IMR-90 (cell line): ENCODE results near the gene REC114. TPM values are rescaled to one million over a fixed set of nuclear protein-coding genes. Genes with fewer than 3 reads are reported as not detected.

Experiments
- ATAC-seq: fragments of 200-7000 bp; cut with Tn5 transposase; 2 replicates; pipeline ENCODE4 v1.9.1; 2020; ENCODE audit warnings: low read depth, mild to moderate bottlenecking, moderate library complexity
- BruUV-seq: library from RNA; stranded (reverse); fragments of 400-500 nt; replicated peaks from 2 replicates; lab custom pipeline; 2021; lab: Mats Ljungman, UMichigan
- CTCF ChIA-PET: fragments of 300-600 bp; formaldehyde crosslinking; extraction: SDS; loops from one replicate; lab custom pipeline; 2021; ENCODE audit warnings: antibody characterized with exemption; lab: Yijun Ruan, JAX
- POLR2A ChIA-PET: fragments of 300-600 bp; sonication (Branson Sonifier 250); formaldehyde crosslinking; loops from one replicate; lab custom pipeline; 2022; ENCODE audit warnings: antibody characterized with exemption; ENCODE audit not compliant: unreplicated experiment; lab: Charles Lee
- DNase-seq: peaks from one replicate; pipeline ENCODE4 v3.0.0; 2013
- H2AFZ ChIP-seq: replicated peaks from 2 replicates; pipeline ENCODE3; 2013; ENCODE audit warnings: low read length, mild to moderate bottlenecking; ENCODE audit not compliant: poor library complexity
- H2AK5ac ChIP-seq: 2 replicates; pipeline ENCODE4 v1.6.1; 2013; ENCODE audit warnings: low read depth, low read length, inconsistent platforms
- H2AK9ac ChIP-seq: replicated peaks from 2 replicates; pipeline ENCODE3; 2013; ENCODE audit warnings: mild to moderate bottlenecking, low read depth, low read length, moderate library complexity; ENCODE audit not compliant: poor library complexity
- H2BK120ac ChIP-seq: 2 replicates; pipeline ENCODE4 v1.6.1; 2013; ENCODE audit warnings: low read depth, low read length, inconsistent platforms
- H2BK15ac ChIP-seq: 3 replicates; pipeline ENCODE4 v1.6.1; 2013; ENCODE audit warnings: low read depth, low read length, inconsistent platforms
- H2BK20ac ChIP-seq: 2 replicates; pipeline ENCODE4 v1.6.1; 2013; ENCODE audit warnings: low read depth, mild to moderate bottlenecking, inconsistent platforms, low read length, moderate library complexity
- H2BK5ac ChIP-seq: 2 replicates; pipeline ENCODE4 v1.6.1; 2013; ENCODE audit warnings: mild to moderate bottlenecking, low read depth, low read length, inconsistent platforms; ENCODE audit not compliant: poor library complexity, severe bottlenecking
- H3K14ac ChIP-seq: replicated peaks from 2 replicates; pipeline ENCODE4 v1.6.1; 2013; ENCODE audit warnings: low read depth, low read length, inconsistent platforms
- H3K18ac ChIP-seq: 2 replicates; pipeline ENCODE4 v1.6.1; 2013; ENCODE audit warnings: low read depth, low read length, control low read depth
- H3K23ac ChIP-seq: 2 replicates; pipeline ENCODE4 v1.6.1; 2013; ENCODE audit warnings: low read depth, low read length, inconsistent platforms
- H3K27ac ChIP-seq: 2 replicates; pipeline ENCODE4 v1.5.1; 2013; ENCODE audit warnings: mild to moderate bottlenecking, control low read depth, low read length; ENCODE audit not compliant: insufficient read depth
- H3K27me3 ChIP-seq: 2 replicates; pipeline ENCODE4 v1.6.1; 2013; ENCODE audit warnings: low read length; ENCODE audit not compliant: control insufficient read depth, insufficient read depth
- H3K36me3 ChIP-seq: 2 replicates; pipeline ENCODE4 v1.6.1; 2013; ENCODE audit warnings: low read length, mixed read lengths; ENCODE audit not compliant: control insufficient read depth, insufficient read depth
- H3K4ac ChIP-seq: 2 replicates; pipeline ENCODE4 v1.6.1; 2013; ENCODE audit warnings: low read depth, low read length, inconsistent platforms
- H3K4me1 ChIP-seq: 2 replicates; pipeline ENCODE4 v1.6.1; 2013; ENCODE audit warnings: low read length, mixed read lengths; ENCODE audit not compliant: control insufficient read depth, insufficient read depth
- H3K4me2 ChIP-seq: 2 replicates; pipeline ENCODE4 v1.6.1; 2013; ENCODE audit warnings: low read depth, mild to moderate bottlenecking, control low read depth, low read length, moderate library complexity
- H3K4me3 ChIP-seq: 2 replicates; pipeline ENCODE4 v1.5.1; 2013; ENCODE audit warnings: low read depth, mild to moderate bottlenecking, control low read depth, low read length, moderate library complexity; ENCODE audit not compliant: insufficient read depth
- H3K56ac ChIP-seq: 2 replicates; pipeline ENCODE4 v1.6.1; 2013; ENCODE audit warnings: low read length, inconsistent platforms; ENCODE audit not compliant: insufficient read depth; ENCODE audit errors: extremely low read depth
- H3K79me1 ChIP-seq, 2 experiments: 2 replicates each; pipeline ENCODE4 v1.6.1; 2013; ENCODE audit warnings: low read length in 2 of 2, inconsistent platforms in 1 of 2, low read depth in 1 of 2
- H3K9ac ChIP-seq: 2 replicates; pipeline ENCODE4 v1.6.1; 2013; ENCODE audit warnings: low read depth, low read length, control low read depth
- H3K9me1 ChIP-seq: 2 replicates; pipeline ENCODE4 v1.6.1; 2013; ENCODE audit warnings: low read length, inconsistent platforms; ENCODE audit not compliant: insufficient read depth
- H3K9me3 ChIP-seq: 2 replicates; pipeline ENCODE4 v1.6.1; 2013; ENCODE audit warnings: low read length; ENCODE audit not compliant: control insufficient read depth, insufficient read depth
- H4K20me1 ChIP-seq: 2 replicates; pipeline ENCODE4 v1.6.1; 2013; ENCODE audit warnings: low read length, inconsistent platforms; ENCODE audit not compliant: insufficient read depth
- H4K5ac ChIP-seq: 2 replicates; pipeline ENCODE4 v1.6.1; 2013; ENCODE audit warnings: mild to moderate bottlenecking, low read depth, low read length, control low read depth
- H4K8ac ChIP-seq, 2 experiments: 2 replicates each; pipeline ENCODE4 v1.6.1; 2013; ENCODE audit warnings: low read depth in 2 of 2, low read length in 2 of 2, control low read depth in 1 of 2, inconsistent platforms in 1 of 2
- H4K91ac ChIP-seq: 2 replicates; pipeline ENCODE4 v1.6.1; 2013; ENCODE audit warnings: low read depth, low read length, inconsistent platforms; ENCODE audit not compliant: insufficient read depth
- BHLHE40 ChIP-seq: fragments of 150-350 bp; IDR thresholded peaks from 2 replicates; pipeline ENCODE4 v1.6.1; 2016; ENCODE audit warnings: mild to moderate bottlenecking, low read depth, low read length
- CEBPB ChIP-seq: IDR thresholded peaks from 2 replicates; pipeline ENCODE4 v1.6.1; 2012; ENCODE audit warnings: low read depth, low read length, improper control_type of control experiment
- CHD1 ChIP-seq: IDR thresholded peaks from 2 replicates; pipeline ENCODE4 v1.6.1; 2012; ENCODE audit warnings: low read depth, low read length, improper control_type of control experiment
- CTCF ChIP-seq: conservative IDR thresholded peaks from 2 replicates; pipeline ENCODE4 v1.5.1; 2012; ENCODE audit warnings: mild to moderate bottlenecking, low read depth, low read length, improper control_type of control experiment
- ELK1 ChIP-seq: fragments of 150-350 bp; IDR thresholded peaks from 2 replicates; pipeline ENCODE4 v1.6.1; 2016; ENCODE audit warnings: low read depth, mild to moderate bottlenecking, low read length, moderate library complexity, borderline replicate concordance
- FOS ChIP-seq: fragments of 150-350 bp; IDR thresholded peaks from 2 replicates; pipeline ENCODE4 v1.6.1; 2016; ENCODE audit warnings: low read depth, low read length
- MAFK ChIP-seq: IDR thresholded peaks from 2 replicates; pipeline ENCODE4 v1.6.1; 2012; ENCODE audit warnings: low read depth, low read length, improper control_type of control experiment
- MAZ ChIP-seq: IDR thresholded peaks from 2 replicates; pipeline ENCODE4 v1.6.1; 2012; ENCODE audit warnings: low read depth, mild to moderate bottlenecking, low read length, improper control_type of control experiment, moderate library complexity, borderline replicate concordance
- MXI1 ChIP-seq: IDR thresholded peaks from 2 replicates; pipeline ENCODE4 v1.6.1; 2012; ENCODE audit warnings: low read depth, mild to moderate bottlenecking, low read length, moderate library complexity, borderline replicate concordance
- NFE2L2 ChIP-seq: fragments of 150-350 bp; IDR thresholded peaks from 2 replicates; pipeline ENCODE4 v1.6.1; 2016; ENCODE audit warnings: low read depth, mild to moderate bottlenecking, low read length
- POLR2A ChIP-seq: IDR thresholded peaks from 2 replicates; pipeline ENCODE4 v1.6.1; 2012; ENCODE audit warnings: mild to moderate bottlenecking, low read depth, low read length
- RAD21 ChIP-seq: IDR thresholded peaks from 2 replicates; pipeline ENCODE4 v1.6.1; 2012; ENCODE audit warnings: low read length, improper control_type of control experiment
- RCOR1 ChIP-seq: IDR thresholded peaks from 2 replicates; pipeline ENCODE4 v1.6.1; 2012; ENCODE audit warnings: mild to moderate bottlenecking, low read length, improper control_type of control experiment; ENCODE audit not compliant: insufficient replicate concordance
- RFX5 ChIP-seq: IDR thresholded peaks from 2 replicates; pipeline ENCODE4 v1.8.0; 2012; ENCODE audit warnings: low read depth, mild to moderate bottlenecking, low read length, moderate library complexity
- SMC3 ChIP-seq: fragments of 150-350 bp; IDR thresholded peaks from 2 replicates; pipeline ENCODE4 v1.6.1; 2016; ENCODE audit warnings: low read depth, mild to moderate bottlenecking, antibody characterized with exemption, low read length, moderate library complexity
- WGBS, 2 experiments: methylation state at CpG; one replicate each; pipeline versions ENCODE4 v1.1.5 to v1.1.7; 2013; ENCODE audit warnings: missing lambda C conversion rate in 2 of 2; ENCODE audit not compliant: insufficient read length in 1 of 2; ENCODE audit errors: extremely low coverage in 2 of 2; 5-methylcytosine and 5-hydroxymethylcytosine counted together
- dilution Hi-C: fragments of 300-500 bp; cut with HindIII; formaldehyde crosslinking; loops from one replicate; pipeline ENCODE4 v1.14.3; 2018; ENCODE audit warnings: low sequenced_read_pairs; ENCODE audit not compliant: unreplicated experiment
- in situ Hi-C: fragments of 300-500 bp; cut with MboI; formaldehyde crosslinking; loops from 3 replicates; pipeline ENCODE4 v1.14.3; 2019; ENCODE audit warnings: low sequenced_read_pairs, inconsistent platforms, mixed read lengths
- intact Hi-C: fragments of 100-400 bp; cut with micrococcal nuclease; formaldehyde crosslinking; loops from 2 replicates; pipeline ENCODE4 v1.10.0; 2022
- polyA plus RNA-seq, 3 experiments: library from polyadenylated mRNA; depleted of rRNA; stranded (reverse); fragments of >200 nt; gene quantifications; 2 replicates each; pipeline ENCODE4 v1.2.3, GENCODE V29; 2012; ENCODE audit warnings: low replicate concordance in 1 of 3
- total RNA-seq: library from RNA; depleted of rRNA; stranded (reverse); fragments of >200 nt; gene quantifications from 2 replicates; pipeline ENCODE4 v1.2.3, GENCODE V29; 2012
- TF ChIP-seq, protein P1 (sequence below): fragments of 150-350 bp; IDR thresholded peaks from 2 replicates; pipeline ENCODE4 v1.6.1; 2017; ENCODE audit warnings: mild to moderate bottlenecking, antibody characterized with exemption, low read length, low read depth

REC114 gene
- total and polyA plus RNA-seq, 2 of the 4 experiments (the other 2 are of a cell fraction), result not detected

GRCh38 chr15:73398861-73399260, 44.1 kb upstream of the REC114 start:
- no TSS peak for BruUV-seq
- 50% methylated on average over 1 of the region's 4 CpGs; no CpG with 5 or more reads in 1 of the 2 experiments for WGBS, 2 experiments

More at GRCh38 chr15:73398861-73399260, 44.1 kb upstream of the REC114 start:
- Histone ChIP-seq H2BK15ac (no peak overlapping the region), H3K27ac (no peak overlapping the region), H4K20me1 (no peaks in the 10 kb centered on the region), H3K4me1 (no peaks in the 10 kb centered on the region), H2AFZ (no peak overlapping the region), H2BK5ac (no peak overlapping the region), H2AK9ac (no peak overlapping the region), H3K9me1 (no peaks in the 10 kb centered on the region), H3K9me3 (no peaks in the 10 kb centered on the region), H3K36me3 (no peaks in the 10 kb centered on the region), H3K4me3 (no peak overlapping the region), H2BK20ac (no peak overlapping the region), H3K9ac (no peak overlapping the region), H3K27me3 (peaks cover 30% of the 10 kb centered on the region), H3K23ac (no peak overlapping the region), H3K56ac (no peak overlapping the region), H3K4me2 (no peak overlapping the region), H2AK5ac (no peak overlapping the region), H3K79me1 (no peaks in the 10 kb centered on the region), H3K18ac (no peak overlapping the region), H3K4ac (no peak overlapping the region), H4K8ac (no peak overlapping the region), H3K14ac (no peak overlapping the region), H2BK120ac (no peak overlapping the region), H4K91ac (no peak overlapping the region), H4K5ac (no peak overlapping the region)
- ChIA-PET POLR2A (no interaction called here), CTCF (no interaction called here)
- DNase-seq (no peak), ATAC-seq (no peak)
- dilution Hi-C loops, result no loop called here
- in situ Hi-C loops, result no loop called here
- TF ChIP-seq RCOR1, result no peak
- no peak for TF ChIP-seq MAFK
- TF ChIP-seq CTCF, result no peak
- TF ChIP-seq CEBPB, result no peak
- TF ChIP-seq RAD21, result no peak
- TF ChIP-seq NFE2L2, result no peak
- TF ChIP-seq MAZ, result no peak
- TF ChIP-seq RFX5, result no peak
- no peak for TF ChIP-seq POLR2A
- TF ChIP-seq, protein P1, sequence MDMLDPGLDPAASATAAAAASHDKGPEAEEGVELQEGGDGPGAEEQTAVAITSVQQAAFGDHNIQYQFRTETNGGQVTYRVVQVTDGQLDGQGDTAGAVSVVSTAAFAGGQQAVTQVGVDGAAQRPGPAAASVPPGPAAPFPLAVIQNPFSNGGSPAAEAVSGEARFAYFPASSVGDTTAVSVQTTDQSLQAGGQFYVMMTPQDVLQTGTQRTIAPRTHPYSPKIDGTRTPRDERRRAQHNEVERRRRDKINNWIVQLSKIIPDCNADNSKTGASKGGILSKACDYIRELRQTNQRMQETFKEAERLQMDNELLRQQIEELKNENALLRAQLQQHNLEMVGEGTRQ, result no peak
- TF ChIP-seq ELK1, result no peak
- TF ChIP-seq FOS, result no peak
- no peak for TF ChIP-seq CHD1
- TF ChIP-seq MXI1, result no peak
- TF ChIP-seq BHLHE40, result no peak
- no peak for TF ChIP-seq SMC3
- intact Hi-C loops, result no loop called here
